GM12878 (cell line): Measurements from ENCODE around the gene ADAD1. TPM values are rescaled to one million over a fixed set of nuclear protein-coding genes. Genes with fewer than 3 reads are reported as not detected.

Experiments used
- ATAC-seq: fragments of 200-7000 bp; cut with Tn5 transposase; 3 replicates; pipeline ENCODE4 v1.9.1; 2020; ENCODE audit warnings: mild to moderate bottlenecking, moderate library complexity
- BruUV-seq: library from RNA; stranded (reverse); fragments of 400-500 nt; replicated peaks from 2 replicates; lab custom pipeline; 2021; lab: Mats Ljungman, UMichigan
- CTCF ChIA-PET: fragments of 300-600 bp; sonication (Branson Sonifier 250); formaldehyde crosslinking; extraction: SDS; loops from one replicate; lab custom pipeline; 2021; ENCODE audit warnings: inconsistent platforms; lab: Yijun Ruan, JAX
- POLR2A ChIA-PET: fragments of 350-600 bp; formaldehyde crosslinking; extraction: SDS; loops from one replicate; lab custom pipeline; 2021; ENCODE audit warnings: inconsistent platforms; lab: Charles Lee
- RAD21 ChIA-PET: fragments of 300-600 bp; sonication (Branson Sonifier 250); formaldehyde crosslinking; loops from one replicate; lab custom pipeline; 2023; ENCODE audit warnings: antibody characterized with exemption; ENCODE audit not compliant: unreplicated experiment; lab: Charles Lee
- SMC1A ChIA-PET: fragments of 300-600 bp; sonication (Branson Sonifier 250); formaldehyde crosslinking; loops from one replicate; lab custom pipeline; 2023; ENCODE audit not compliant: unreplicated experiment, uncharacterized antibody; lab: Charles Lee
- DNase-seq: peaks from one replicate; pipeline ENCODE4 v3.0.0-alpha.2; 2011; ENCODE audit warnings: low read depth, low spot score
- FAIRE-seq: peaks from 3 replicates; lab custom pipeline; 2011; peaks lifted over from hg19 to GRCh38; lab: Jason Lieb, UNC
- H2AFZ ChIP-seq: 2 replicates; pipeline ENCODE4 v1.6.0; 2011; ENCODE audit warnings: low read depth, low read length, control low read depth; ENCODE audit not compliant: control insufficient read depth
- H3K27ac ChIP-seq: 2 replicates; pipeline ENCODE4 v1.5.1; 2011; ENCODE audit warnings: control low read depth; ENCODE audit not compliant: control insufficient read depth, insufficient read depth
- H3K27me3 ChIP-seq, 2 experiments: replicated peaks in 1 of 2; 2 replicates each; pipeline versions ENCODE4 v1.6.0 to v1.6.1; 2011; ENCODE audit warnings: low read length in 1 of 2; ENCODE audit not compliant: control insufficient read depth in 2 of 2, insufficient read depth in 2 of 2
- H3K36me3 ChIP-seq, 2 experiments: 2 replicates each; pipeline ENCODE4 v1.5.1; 2011; ENCODE audit warnings: low read length in 1 of 2; ENCODE audit not compliant: control insufficient read depth in 2 of 2, insufficient read depth in 2 of 2
- H3K4me1 ChIP-seq: 2 replicates; pipeline ENCODE4 v1.6.1; 2011; ENCODE audit warnings: mild to moderate bottlenecking, low read length, moderate library complexity, mixed read lengths; ENCODE audit not compliant: control insufficient read depth, insufficient read depth
- H3K4me2 ChIP-seq: 2 replicates; pipeline ENCODE4 v1.6.0; 2011; ENCODE audit warnings: control low read depth; ENCODE audit not compliant: control insufficient read depth, insufficient read depth
- H3K4me3 ChIP-seq: fragments of 200-600 bp; sonication (generic); 2 replicates; pipeline ENCODE4 v1.5.1; 2016
- H3K79me2 ChIP-seq: 2 replicates; pipeline ENCODE4 v1.6.0; 2011; ENCODE audit warnings: low read length; ENCODE audit not compliant: control insufficient read depth, insufficient read depth
- H3K9ac ChIP-seq: 2 replicates; pipeline ENCODE4 v1.8.0; 2011; ENCODE audit warnings: low read length, control low read depth, mixed read lengths; ENCODE audit not compliant: control insufficient read depth, insufficient read depth
- H3K9me3 ChIP-seq: replicated peaks from 3 replicates; pipeline ENCODE4 v1.5.1; 2011; ENCODE audit warnings: mild to moderate bottlenecking, low read length; ENCODE audit not compliant: control insufficient read depth, insufficient read depth
- H4K20me1 ChIP-seq: 2 replicates; pipeline ENCODE4 v1.6.0; 2011; ENCODE audit not compliant: control insufficient read depth, insufficient read depth
- ELK1 ChIP-seq: IDR thresholded peaks from 2 replicates; pipeline ENCODE4 v1.6.1; 2012; ENCODE audit warnings: low read depth, low read length, improper control_type of control experiment
- FOXM1 ChIP-seq: IDR thresholded peaks from 2 replicates; pipeline ENCODE4 v1.6.1; 2012; ENCODE audit warnings: low read depth, mild to moderate bottlenecking, inconsistent platforms, low read length, moderate library complexity
- HCFC1 ChIP-seq: fragments of 150-350 bp; IDR thresholded peaks from 2 replicates; pipeline ENCODE4 v1.6.1; 2014; ENCODE audit warnings: low read length
- MYC ChIP-seq: IDR thresholded peaks from 2 replicates; pipeline ENCODE4 v1.6.1; 2011; ENCODE audit warnings: mild to moderate bottlenecking, low read length, moderate library complexity, inconsistent platforms; ENCODE audit not compliant: insufficient read depth, insufficient replicate concordance, insufficient read length, severe bottlenecking
- SMAD1 ChIP-seq: fragments of 450-650 bp; IDR thresholded peaks from 2 replicates; pipeline ENCODE4 v1.6.1; 2018; ENCODE audit warnings: mild to moderate bottlenecking, low read depth; ENCODE audit not compliant: partially characterized antibody
- SMC3 ChIP-seq: IDR thresholded peaks from 2 replicates; pipeline ENCODE4 v1.6.1; 2011; ENCODE audit warnings: low read length, improper control_type of control experiment, borderline replicate concordance
- TCF3 ChIP-seq: IDR thresholded peaks from 2 replicates; pipeline ENCODE4 v1.6.1; 2012; ENCODE audit warnings: low read depth, mild to moderate bottlenecking, low read length, borderline replicate concordance; ENCODE audit not compliant: insufficient read depth
- ZBTB4 ChIP-seq: fragments of 450-650 bp; formaldehyde crosslinking; IDR thresholded peaks from 2 replicates; pipeline ENCODE4 v1.4.0; 2022; ENCODE audit warnings: mild to moderate bottlenecking, moderate library complexity
- WGBS: methylation state at CpG from one replicate; pipeline ENCODE4 v1.1.6; 2016; ENCODE audit warnings: low lambda C conversion rate; ENCODE audit not compliant: insufficient replicate concordance, insufficient coverage; ENCODE audit errors: missing lambda C conversion rate; 5-methylcytosine and 5-hydroxymethylcytosine counted together
- in situ Hi-C: fragments of 300-500 bp; cut with MboI; formaldehyde crosslinking; loops from 9 replicates; pipeline ENCODE4 v1.14.3; 2018; ENCODE audit warnings: mixed read lengths
- intact Hi-C: fragments of 100-400 bp; cut with micrococcal nuclease; formaldehyde crosslinking; loops from one replicate; pipeline ENCODE4 v1.14.2; 2022; ENCODE audit not compliant: unreplicated experiment
- polyA plus RNA-seq, 11 experiments: library from polyadenylated mRNA; depleted of rRNA in 4 of 11; unstranded in 6 of 11; stranded (reverse) in 5 of 11; fragments of >200 nt; fragmentation: Nextera tagmentation in 4 of 11; fragmentation: Illumina TruSeq in 1 of 11; extraction: Ambion mirVana in 4 of 11; extraction: Trizol in 1 of 11; gene quantifications; 1 replicate in 1 of 11; 2 replicates in 10 of 11; pipeline versions ENCODE4 v1.2.1 to v1.2.3, GENCODE V29; 2011 to 2016; ENCODE audit warnings: inconsistent platforms in 2 of 11, missing spikeins in 2 of 11, low read depth in 1 of 11
- total RNA-seq, 4 experiments: library from RNA; depleted of rRNA in 3 of 4; stranded (reverse); fragments of >200 nt in 3 of 4; fragmentation: Illumina TruSeq in 1 of 4; extraction: Trizol in 1 of 4; gene quantifications; 2 replicates each; pipeline versions ENCODE4 v1.2.1 to v1.2.3, GENCODE V29; 2013 to 2021
- TF ChIP-seq, protein P1 (sequence below): fragments of 450-650 bp; conservative IDR thresholded peaks from 2 replicates; pipeline ENCODE4 v1.6.1; 2017; ENCODE audit warnings: mild to moderate bottlenecking, moderate library complexity
- TF ChIP-seq, protein P2 (sequence below): fragments of 450-650 bp; IDR thresholded peaks from 2 replicates; pipeline ENCODE4 v1.6.1; 2016; ENCODE audit warnings: mild to moderate bottlenecking, moderate library complexity, borderline replicate concordance

ADAD1 gene
- total and polyA plus RNA-seq, 10 of the 15 experiments (the other 5 are each of a cell fraction or from before 2014, with no cell fraction given), result not detected

- TF ChIP-seq MYC, result no peak
- no peak for TF ChIP-seq SMAD1
- TF ChIP-seq, all 136 proteins: peak for 0
These were observed 79.8 kb downstream of the ADAD1 start (continued) for GRCh38 chr4:122458625-122459024.

DNA sequence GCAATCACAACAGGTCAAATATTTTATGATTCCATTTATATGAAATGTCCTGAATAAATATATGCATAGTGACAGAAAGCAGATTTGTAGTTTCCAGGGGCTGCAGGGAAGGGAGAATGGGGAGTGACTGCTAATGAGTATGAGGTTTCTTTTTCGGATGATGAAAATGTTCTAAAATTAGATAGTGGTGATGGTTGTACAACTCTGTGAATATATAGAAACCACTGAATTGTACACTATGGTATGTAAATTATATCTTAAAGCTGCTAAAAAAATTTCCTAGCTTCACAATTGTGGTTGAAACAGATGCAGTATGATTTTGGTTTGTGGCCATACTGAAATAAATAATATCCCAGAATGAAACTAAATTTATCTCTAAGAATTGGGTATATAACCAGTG lies 90.6 kb downstream of the ADAD1 start:
- FAIRE-seq (no peak), ATAC-seq (no peak), DNase-seq (no peak)
- no peaks in the 10 kb centered on the region for H3K4me1 ChIP-seq
- no peak overlapping the region for H3K4me2 ChIP-seq
- TF ChIP-seq FOXM1 (no peak), ELK1 (no peak), ZBTB4 (CRISPR knock-in tag) (no peak), HCFC1 (no peak), SMC3 (no peak), TCF3 (no peak)
- TF ChIP-seq, protein P1, sequence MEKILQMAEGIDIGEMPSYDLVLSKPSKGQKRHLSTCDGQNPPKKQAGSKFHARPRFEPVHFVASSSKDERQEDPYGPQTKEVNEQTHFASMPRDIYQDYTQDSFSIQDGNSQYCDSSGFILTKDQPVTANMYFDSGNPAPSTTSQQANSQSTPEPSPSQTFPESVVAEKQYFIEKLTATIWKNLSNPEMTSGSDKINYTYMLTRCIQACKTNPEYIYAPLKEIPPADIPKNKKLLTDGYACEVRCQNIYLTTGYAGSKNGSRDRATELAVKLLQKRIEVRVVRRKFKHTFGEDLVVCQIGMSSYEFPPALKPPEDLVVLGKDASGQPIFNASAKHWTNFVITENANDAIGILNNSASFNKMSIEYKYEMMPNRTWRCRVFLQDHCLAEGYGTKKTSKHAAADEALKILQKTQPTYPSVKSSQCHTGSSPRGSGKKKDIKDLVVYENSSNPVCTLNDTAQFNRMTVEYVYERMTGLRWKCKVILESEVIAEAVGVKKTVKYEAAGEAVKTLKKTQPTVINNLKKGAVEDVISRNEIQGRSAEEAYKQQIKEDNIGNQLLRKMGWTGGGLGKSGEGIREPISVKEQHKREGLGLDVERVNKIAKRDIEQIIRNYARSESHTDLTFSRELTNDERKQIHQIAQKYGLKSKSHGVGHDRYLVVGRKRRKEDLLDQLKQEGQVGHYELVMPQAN, result no peak
- TF ChIP-seq, protein P2, sequence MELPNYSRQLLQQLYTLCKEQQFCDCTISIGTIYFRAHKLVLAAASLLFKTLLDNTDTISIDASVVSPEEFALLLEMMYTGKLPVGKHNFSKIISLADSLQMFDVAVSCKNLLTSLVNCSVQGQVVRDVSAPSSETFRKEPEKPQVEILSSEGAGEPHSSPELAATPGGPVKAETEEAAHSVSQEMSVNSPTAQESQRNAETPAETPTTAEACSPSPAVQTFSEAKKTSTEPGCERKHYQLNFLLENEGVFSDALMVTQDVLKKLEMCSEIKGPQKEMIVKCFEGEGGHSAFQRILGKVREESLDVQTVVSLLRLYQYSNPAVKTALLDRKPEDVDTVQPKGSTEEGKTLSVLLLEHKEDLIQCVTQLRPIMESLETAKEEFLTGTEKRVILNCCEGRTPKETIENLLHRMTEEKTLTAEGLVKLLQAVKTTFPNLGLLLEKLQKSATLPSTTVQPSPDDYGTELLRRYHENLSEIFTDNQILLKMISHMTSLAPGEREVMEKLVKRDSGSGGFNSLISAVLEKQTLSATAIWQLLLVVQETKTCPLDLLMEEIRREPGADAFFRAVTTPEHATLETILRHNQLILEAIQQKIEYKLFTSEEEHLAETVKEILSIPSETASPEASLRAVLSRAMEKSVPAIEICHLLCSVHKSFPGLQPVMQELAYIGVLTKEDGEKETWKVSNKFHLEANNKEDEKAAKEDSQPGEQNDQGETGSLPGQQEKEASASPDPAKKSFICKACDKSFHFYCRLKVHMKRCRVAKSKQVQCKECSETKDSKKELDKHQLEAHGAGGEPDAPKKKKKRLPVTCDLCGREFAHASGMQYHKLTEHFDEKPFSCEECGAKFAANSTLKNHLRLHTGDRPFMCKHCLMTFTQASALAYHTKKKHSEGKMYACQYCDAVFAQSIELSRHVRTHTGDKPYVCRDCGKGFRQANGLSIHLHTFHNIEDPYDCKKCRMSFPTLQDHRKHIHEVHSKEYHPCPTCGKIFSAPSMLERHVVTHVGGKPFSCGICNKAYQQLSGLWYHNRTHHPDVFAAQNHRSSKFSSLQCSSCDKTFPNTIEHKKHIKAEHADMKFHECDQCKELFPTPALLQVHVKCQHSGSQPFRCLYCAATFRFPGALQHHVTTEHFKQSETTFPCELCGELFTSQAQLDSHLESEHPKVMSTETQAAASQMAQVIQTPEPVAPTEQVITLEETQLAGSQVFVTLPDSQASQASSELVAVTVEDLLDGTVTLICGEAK, result no peak
- no TSS peak for BruUV-seq
- no peaks in the 10 kb centered on the region for H3K79me2 ChIP-seq
- intact Hi-C loops (no loop called here), in situ Hi-C loops (no loop called here)
- H3K9ac ChIP-seq, result no peak overlapping the region
- no peak overlapping the region for H2AFZ ChIP-seq
- 0% methylated on average over 1 of the region's 1 CpG for WGBS
- no peaks in the 10 kb centered on the region for H4K20me1 ChIP-seq
- no peak overlapping the region for H3K27ac ChIP-seq
- no peaks in the 10 kb centered on the region for H3K36me3 ChIP-seq
- ChIA-PET POLR2A (no interaction called here), RAD21 (no interaction called here), SMC1A (no interaction called here), CTCF (interaction anchor here (1.5 kb wide), 1 partner anchor 108 kb away, joined by 3 read pairs; no protein-coding TSS in a partner anchor)
- no peaks in the 10 kb centered on the region for H3K27me3 ChIP-seq
- no peak overlapping the region for H3K4me3 ChIP-seq
- H3K9me3 ChIP-seq, result no peaks in the 10 kb centered on the region; the same call in 2 of the 3 replicates
